GM18951 (cell line): ENCODE measurements around the gene PTTG2.
"Not testable (repeated sequence)": the region's sequence is repeated elsewhere in the genome, so short reads cannot be mapped to it uniquely, and the experiment has no call there.

Experiments
- POLR2A ChIP-seq: IDR thresholded peaks from 4 replicates; pipeline ENCODE4 v1.6.1; 2011; ENCODE audit warnings: mild to moderate bottlenecking; ENCODE audit not compliant: insufficient read length, insufficient read depth; ENCODE audit errors: extremely low read depth
- in situ Hi-C: fragments of 300-500 bp; cut with MboI; formaldehyde crosslinking; loops from one replicate; pipeline ENCODE4 v1.12.0; 2022; ENCODE audit warnings: low sequenced_read_pairs, mixed read lengths, inconsistent platforms; ENCODE audit not compliant: unreplicated experiment

The PTTG2 gene

GRCh38 chr4:37967736-37968135 lies 7.5 kb downstream of the PTTG2 start:
- no peak for TF ChIP-seq POLR2A
- in situ Hi-C loops, result no loop called here

- TF ChIP-seq POLR2A, result no peak
- in situ Hi-C loops, result no loop called here
Measured at GRCh38 chr4:37968747-37969146, 8.5 kb downstream of the PTTG2 start.

- in situ Hi-C loops, result loop anchor here (5.0 kb wide), 1 partner anchor 78 kb away; the partner anchor contains the start of gene TBC1D1
- no peak for TF ChIP-seq POLR2A
Measured at GRCh38 chr4:37970702-37971101, 10.5 kb downstream of the PTTG2 start.

GRCh38 chr4:37971202-37971601 lies 11.0 kb downstream of the PTTG2 start:
- in situ Hi-C loops, result loop anchor here (5.0 kb wide), 1 partner anchor 79 kb away; the partner anchor contains the start of gene TBC1D1
- TF ChIP-seq POLR2A, result no peak

GRCh38 chr4:37973441-37973840 lies 13.2 kb downstream of the PTTG2 start:
- in situ Hi-C loops, result loop anchor here (5.0 kb wide), 1 partner anchor 81 kb away; the partner anchor contains the start of gene TBC1D1
- TF ChIP-seq POLR2A, result no peak

- in situ Hi-C loops, result not testable (repeated sequence)
Measured at GRCh38 chr4:37975321-37975822, 15.2 kb downstream of the PTTG2 start.

GRCh38 chr4:37976507-37976906 lies 16.3 kb downstream of the PTTG2 start:
- TF ChIP-seq POLR2A, result no peak
- in situ Hi-C loops, result no loop called here

GRCh38 chr4:37976991-37977470 lies 16.8 kb downstream of the PTTG2 start:
- in situ Hi-C loops, result no loop called here
- TF ChIP-seq POLR2A, result no peak

- in situ Hi-C loops, result no loop called here
- no peak for TF ChIP-seq POLR2A
Measured at GRCh38 chr4:37977471-37978247, 17.5 kb downstream of the PTTG2 start.

GRCh38 chr4:37978248-37978924 lies 18.2 kb downstream of the PTTG2 start:
- TF ChIP-seq POLR2A, result no peak

GRCh38 chr4:37980246-37980645 lies 20.0 kb downstream of the PTTG2 start:
- no peak for TF ChIP-seq POLR2A
- in situ Hi-C loops, result no loop called here

More at GRCh38 chr4:37978248-37978924, 18.2 kb downstream of the PTTG2 start:
- in situ Hi-C loops, result no loop called here

- no peak for TF ChIP-seq POLR2A
- in situ Hi-C loops, result no loop called here
Measured at GRCh38 chr4:37981425-37981824, 21.2 kb downstream of the PTTG2 start.

- TF ChIP-seq POLR2A, result no peak
Measured at GRCh38 chr4:37981844-37982720, 21.9 kb downstream of the PTTG2 start.

More at GRCh38 chr4:37981844-37982720, 21.9 kb downstream of the PTTG2 start:
- in situ Hi-C loops, result no loop called here
